IMR-90 (cell line): Measurements from ENCODE around the gene HLA-F. TPM values are rescaled to one million over a fixed set of nuclear protein-coding genes. Genes with fewer than 3 reads are reported as not detected.

Experiments used
- ATAC-seq: fragments of 200-7000 bp; cut with Tn5 transposase; 2 replicates; pipeline ENCODE4 v1.9.1; 2020; ENCODE audit warnings: low read depth, mild to moderate bottlenecking, moderate library complexity
- BruUV-seq: library from RNA; stranded (reverse); fragments of 400-500 nt; replicated peaks from 2 replicates; lab custom pipeline; 2021; lab: Mats Ljungman, UMichigan
- CTCF ChIA-PET: fragments of 300-600 bp; formaldehyde crosslinking; extraction: SDS; loops from one replicate; lab custom pipeline; 2021; ENCODE audit warnings: antibody characterized with exemption; lab: Yijun Ruan, JAX
- POLR2A ChIA-PET: fragments of 300-600 bp; sonication (Branson Sonifier 250); formaldehyde crosslinking; loops from one replicate; lab custom pipeline; 2022; ENCODE audit warnings: antibody characterized with exemption; ENCODE audit not compliant: unreplicated experiment; lab: Charles Lee
- DNase-seq: peaks from one replicate; pipeline ENCODE4 v3.0.0; 2013
- H2AFZ ChIP-seq: replicated peaks from 2 replicates; pipeline ENCODE3; 2013; ENCODE audit warnings: low read length, mild to moderate bottlenecking; ENCODE audit not compliant: poor library complexity
- H2AK5ac ChIP-seq: 2 replicates; pipeline ENCODE4 v1.6.1; 2013; ENCODE audit warnings: low read depth, low read length, inconsistent platforms
- H2AK9ac ChIP-seq: replicated peaks from 2 replicates; pipeline ENCODE3; 2013; ENCODE audit warnings: mild to moderate bottlenecking, low read depth, low read length, moderate library complexity; ENCODE audit not compliant: poor library complexity
- H2BK120ac ChIP-seq: 2 replicates; pipeline ENCODE4 v1.6.1; 2013; ENCODE audit warnings: low read depth, low read length, inconsistent platforms
- H2BK15ac ChIP-seq: 3 replicates; pipeline ENCODE4 v1.6.1; 2013; ENCODE audit warnings: low read depth, low read length, inconsistent platforms
- H2BK20ac ChIP-seq: 2 replicates; pipeline ENCODE4 v1.6.1; 2013; ENCODE audit warnings: low read depth, mild to moderate bottlenecking, inconsistent platforms, low read length, moderate library complexity
- H2BK5ac ChIP-seq: 2 replicates; pipeline ENCODE4 v1.6.1; 2013; ENCODE audit warnings: mild to moderate bottlenecking, low read depth, low read length, inconsistent platforms; ENCODE audit not compliant: poor library complexity, severe bottlenecking
- H3K14ac ChIP-seq: replicated peaks from 2 replicates; pipeline ENCODE4 v1.6.1; 2013; ENCODE audit warnings: low read depth, low read length, inconsistent platforms
- H3K18ac ChIP-seq: 2 replicates; pipeline ENCODE4 v1.6.1; 2013; ENCODE audit warnings: low read depth, low read length, control low read depth
- H3K23ac ChIP-seq: 2 replicates; pipeline ENCODE4 v1.6.1; 2013; ENCODE audit warnings: low read depth, low read length, inconsistent platforms
- H3K27ac ChIP-seq: 2 replicates; pipeline ENCODE4 v1.5.1; 2013; ENCODE audit warnings: mild to moderate bottlenecking, control low read depth, low read length; ENCODE audit not compliant: insufficient read depth
- H3K27me3 ChIP-seq: 2 replicates; pipeline ENCODE4 v1.6.1; 2013; ENCODE audit warnings: low read length; ENCODE audit not compliant: control insufficient read depth, insufficient read depth
- H3K36me3 ChIP-seq: 2 replicates; pipeline ENCODE4 v1.6.1; 2013; ENCODE audit warnings: low read length, mixed read lengths; ENCODE audit not compliant: control insufficient read depth, insufficient read depth
- H3K4ac ChIP-seq: 2 replicates; pipeline ENCODE4 v1.6.1; 2013; ENCODE audit warnings: low read depth, low read length, inconsistent platforms
- H3K4me1 ChIP-seq: 2 replicates; pipeline ENCODE4 v1.6.1; 2013; ENCODE audit warnings: low read length, mixed read lengths; ENCODE audit not compliant: control insufficient read depth, insufficient read depth
- H3K4me2 ChIP-seq: 2 replicates; pipeline ENCODE4 v1.6.1; 2013; ENCODE audit warnings: low read depth, mild to moderate bottlenecking, control low read depth, low read length, moderate library complexity
- H3K4me3 ChIP-seq: 2 replicates; pipeline ENCODE4 v1.5.1; 2013; ENCODE audit warnings: low read depth, mild to moderate bottlenecking, control low read depth, low read length, moderate library complexity; ENCODE audit not compliant: insufficient read depth
- H3K56ac ChIP-seq: 2 replicates; pipeline ENCODE4 v1.6.1; 2013; ENCODE audit warnings: low read length, inconsistent platforms; ENCODE audit not compliant: insufficient read depth; ENCODE audit errors: extremely low read depth
- H3K79me1 ChIP-seq, 2 experiments: 2 replicates each; pipeline ENCODE4 v1.6.1; 2013; ENCODE audit warnings: low read length in 2 of 2, inconsistent platforms in 1 of 2, low read depth in 1 of 2
- H3K9ac ChIP-seq: 2 replicates; pipeline ENCODE4 v1.6.1; 2013; ENCODE audit warnings: low read depth, low read length, control low read depth
- H3K9me1 ChIP-seq: 2 replicates; pipeline ENCODE4 v1.6.1; 2013; ENCODE audit warnings: low read length, inconsistent platforms; ENCODE audit not compliant: insufficient read depth
- H3K9me3 ChIP-seq: 2 replicates; pipeline ENCODE4 v1.6.1; 2013; ENCODE audit warnings: low read length; ENCODE audit not compliant: control insufficient read depth, insufficient read depth
- H4K20me1 ChIP-seq: 2 replicates; pipeline ENCODE4 v1.6.1; 2013; ENCODE audit warnings: low read length, inconsistent platforms; ENCODE audit not compliant: insufficient read depth
- H4K5ac ChIP-seq: 2 replicates; pipeline ENCODE4 v1.6.1; 2013; ENCODE audit warnings: mild to moderate bottlenecking, low read depth, low read length, control low read depth
- H4K8ac ChIP-seq, 2 experiments: 2 replicates each; pipeline ENCODE4 v1.6.1; 2013; ENCODE audit warnings: low read depth in 2 of 2, low read length in 2 of 2, control low read depth in 1 of 2, inconsistent platforms in 1 of 2
- H4K91ac ChIP-seq: 2 replicates; pipeline ENCODE4 v1.6.1; 2013; ENCODE audit warnings: low read depth, low read length, inconsistent platforms; ENCODE audit not compliant: insufficient read depth
- CTCF ChIP-seq: conservative IDR thresholded peaks from 2 replicates; pipeline ENCODE4 v1.5.1; 2012; ENCODE audit warnings: mild to moderate bottlenecking, low read depth, low read length, improper control_type of control experiment
- MAFK ChIP-seq: IDR thresholded peaks from 2 replicates; pipeline ENCODE4 v1.6.1; 2012; ENCODE audit warnings: low read depth, low read length, improper control_type of control experiment
- RCOR1 ChIP-seq: IDR thresholded peaks from 2 replicates; pipeline ENCODE4 v1.6.1; 2012; ENCODE audit warnings: mild to moderate bottlenecking, low read length, improper control_type of control experiment; ENCODE audit not compliant: insufficient replicate concordance
- WGBS, 2 experiments: methylation state at CpG; one replicate each; pipeline versions ENCODE4 v1.1.5 to v1.1.7; 2013; ENCODE audit warnings: missing lambda C conversion rate in 2 of 2; ENCODE audit not compliant: insufficient read length in 1 of 2; ENCODE audit errors: extremely low coverage in 2 of 2; 5-methylcytosine and 5-hydroxymethylcytosine counted together
- dilution Hi-C: fragments of 300-500 bp; cut with HindIII; formaldehyde crosslinking; loops from one replicate; pipeline ENCODE4 v1.14.3; 2018; ENCODE audit warnings: low sequenced_read_pairs; ENCODE audit not compliant: unreplicated experiment
- in situ Hi-C: fragments of 300-500 bp; cut with MboI; formaldehyde crosslinking; loops from 3 replicates; pipeline ENCODE4 v1.14.3; 2019; ENCODE audit warnings: low sequenced_read_pairs, inconsistent platforms, mixed read lengths
- intact Hi-C: fragments of 100-400 bp; cut with micrococcal nuclease; formaldehyde crosslinking; loops from 2 replicates; pipeline ENCODE4 v1.10.0; 2022
- polyA plus RNA-seq, 3 experiments: library from polyadenylated mRNA; depleted of rRNA; stranded (reverse); fragments of >200 nt; gene quantifications; 2 replicates each; pipeline ENCODE4 v1.2.3, GENCODE V29; 2012; ENCODE audit warnings: low replicate concordance in 1 of 3
- total RNA-seq: library from RNA; depleted of rRNA; stranded (reverse); fragments of >200 nt; gene quantifications from 2 replicates; pipeline ENCODE4 v1.2.3, GENCODE V29; 2012

HLA-F gene
- total and polyA plus RNA-seq, 2 of the 4 experiments (the other 2 are of a cell fraction), result not detected

DNA sequence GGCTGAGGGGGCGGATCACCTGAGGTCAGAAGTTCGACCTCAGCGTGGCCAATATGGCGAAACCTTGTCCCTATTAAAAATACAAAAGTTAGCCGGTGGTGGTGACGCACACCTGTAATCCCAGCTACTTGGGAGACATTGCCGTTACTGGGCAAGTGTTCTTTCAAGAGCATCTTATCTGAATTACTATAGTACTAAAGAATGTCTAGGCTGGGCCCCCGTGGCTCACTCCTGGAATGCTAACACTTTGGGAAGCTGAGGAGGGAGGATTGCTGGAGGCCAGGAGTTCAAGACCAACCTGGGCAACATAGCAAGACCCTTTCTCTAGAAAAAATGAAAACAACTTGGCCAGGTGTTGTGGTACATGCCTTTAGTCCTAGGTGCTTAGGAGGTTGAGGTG, 41.4 kb upstream of the HLA-F start:
- Histone ChIP-seq H3K79me1 (no peaks in the 10 kb centered on the region), H4K20me1 (no peaks in the 10 kb centered on the region), H3K14ac (no peak overlapping the region), H3K18ac (no peak overlapping the region), H3K9me3 (no peaks in the 10 kb centered on the region), H3K27ac (no peak overlapping the region), H4K5ac (no peak overlapping the region), H3K56ac (no peak overlapping the region), H3K4me1 (no peaks in the 10 kb centered on the region), H4K8ac (no peak overlapping the region), H2BK5ac (no peak overlapping the region), H2BK15ac (no peak overlapping the region), H3K9me1 (no peaks in the 10 kb centered on the region), H3K4me2 (no peak overlapping the region), H2AFZ (no peak overlapping the region), H3K9ac (no peak overlapping the region), H2AK5ac (no peak overlapping the region), H4K91ac (no peak overlapping the region), H3K36me3 (no peaks in the 10 kb centered on the region), H3K4me3 (no peak overlapping the region), H2BK120ac (no peak overlapping the region), H3K27me3 (no peaks in the 10 kb centered on the region; the same call in 1 of the 2 replicates), H3K4ac (no peak overlapping the region), H2AK9ac (no peak overlapping the region), H3K23ac (no peak overlapping the region), H2BK20ac (no peak overlapping the region)
- ATAC-seq (no peak), DNase-seq (no peak)
- 52% methylated on average over 3 of the region's 8 CpGs; no CpG with 5 or more reads in 1 of the 2 experiments for WGBS, 2 experiments
- no peak for TF ChIP-seq RCOR1
- TF ChIP-seq MAFK, result no peak
- TF ChIP-seq CTCF, result no peak
- ChIA-PET CTCF (no interaction called here), POLR2A (no interaction called here)
- dilution Hi-C loops (no loop called here), in situ Hi-C loops (no loop called here), intact Hi-C loops (no loop called here)
- BruUV-seq, result no TSS peak
